Neuronal stem cell (in vitro differentiated cells): Measurements from ENCODE around the gene NCOA3.

Source experiments
- DNase-seq: peaks from one replicate; pipeline ENCODE4 v3.0.0-alpha.2; 2013; ENCODE audit warnings: low spot score
- H2AFZ ChIP-seq: one replicate; pipeline ENCODE4 v1.6.1; 2013; ENCODE audit warnings: mild to moderate bottlenecking, low read length, inconsistent platforms
- H2AK5ac ChIP-seq: 2 replicates; pipeline ENCODE4 v1.6.1; 2013; ENCODE audit warnings: low read depth, mild to moderate bottlenecking, inconsistent platforms, low read length, moderate library complexity, mixed read lengths
- H2BK120ac ChIP-seq: 2 replicates; pipeline ENCODE4 v1.6.1; 2013; ENCODE audit warnings: low read depth, mild to moderate bottlenecking, inconsistent platforms, low read length, moderate library complexity, mixed read lengths
- H2BK12ac ChIP-seq: one replicate; pipeline ENCODE4 v1.6.1; 2013; ENCODE audit warnings: low read length, inconsistent platforms
- H2BK15ac ChIP-seq: 2 replicates; pipeline ENCODE4 v1.6.1; 2013; ENCODE audit warnings: mild to moderate bottlenecking, low read length, inconsistent platforms, mixed read lengths
- H2BK5ac ChIP-seq: one replicate; pipeline ENCODE4 v1.6.1; 2013; ENCODE audit warnings: inconsistent platforms, mild to moderate bottlenecking, low read length, moderate library complexity
- H3K14ac ChIP-seq: one replicate; pipeline ENCODE4 v1.6.1; 2013; ENCODE audit warnings: low read length, inconsistent platforms
- H3K18ac ChIP-seq: 2 replicates; pipeline ENCODE4 v1.6.1; 2013; ENCODE audit warnings: low read length, inconsistent platforms
- H3K23ac ChIP-seq: 2 replicates; pipeline ENCODE4 v1.6.1; 2013; ENCODE audit warnings: low read depth, mild to moderate bottlenecking, mixed read lengths, low read length, inconsistent platforms; ENCODE audit not compliant: poor library complexity
- H3K27ac ChIP-seq: replicated peaks from 3 replicates; pipeline ENCODE4 v1.5.1; 2013; ENCODE audit warnings: low read length, inconsistent platforms
- H3K27me3 ChIP-seq, 3 experiments: 2 replicates each; pipeline ENCODE4 v1.6.1; 2013; ENCODE audit warnings: low read length in 3 of 3, mild to moderate bottlenecking in 2 of 3, inconsistent platforms in 1 of 3, low read depth in 1 of 3, mixed read lengths in 1 of 3, moderate library complexity in 1 of 3; ENCODE audit not compliant: control insufficient read depth in 3 of 3, insufficient read depth in 3 of 3
- H3K36me3 ChIP-seq, 2 donors: replicated peaks in 1 of 2; 2 replicates each; pipeline ENCODE4 v1.6.1; 2013; ENCODE audit warnings: low read length in 2 of 2; ENCODE audit not compliant: control insufficient read depth in 2 of 2, insufficient read depth in 2 of 2
- H3K4ac ChIP-seq: 2 replicates; pipeline ENCODE4 v1.6.1; 2013; ENCODE audit warnings: inconsistent platforms, mild to moderate bottlenecking, low read length, moderate library complexity
- H3K4me1 ChIP-seq, 2 donors: 1 replicate in 1 of 2; 2 replicates in 1 of 2; pipeline ENCODE4 v1.6.1; 2013; ENCODE audit warnings: low read length in 2 of 2, low read depth in 1 of 2; ENCODE audit not compliant: control insufficient read depth in 2 of 2, insufficient read depth in 1 of 2
- H3K4me2 ChIP-seq: one replicate; pipeline ENCODE4 v1.6.1; 2013; ENCODE audit warnings: mild to moderate bottlenecking, low read length, inconsistent platforms; ENCODE audit not compliant: insufficient read depth, poor library complexity, severe bottlenecking
- H3K4me3 ChIP-seq, 2 donors: 2 replicates each; pipeline ENCODE4 v1.5.1; 2013; ENCODE audit warnings: low read length in 2 of 2, mild to moderate bottlenecking in 2 of 2, inconsistent platforms in 1 of 2, moderate library complexity in 1 of 2
- H3K79me1 ChIP-seq: one replicate; pipeline ENCODE4 v1.6.1; 2013; ENCODE audit warnings: low read depth, mild to moderate bottlenecking, inconsistent platforms, low read length, moderate library complexity
- H3K9ac ChIP-seq: one replicate; pipeline ENCODE4 v1.6.1; 2013; ENCODE audit warnings: mild to moderate bottlenecking, low read depth, low read length, inconsistent platforms; ENCODE audit not compliant: poor library complexity
- H3K9me3 ChIP-seq, 2 donors: replicated peaks in 1 of 2; 2 replicates each; pipeline versions ENCODE3 to v1.6.1; 2013; ENCODE audit warnings: low read length in 2 of 2, mild to moderate bottlenecking in 2 of 2, inconsistent platforms in 1 of 2, low read depth in 1 of 2, mixed read lengths in 1 of 2, moderate library complexity in 1 of 2; ENCODE audit not compliant: control insufficient read depth in 2 of 2, insufficient read depth in 1 of 2
- H4K8ac ChIP-seq: one replicate; pipeline ENCODE4 v1.6.1; 2013; ENCODE audit warnings: low read depth, mild to moderate bottlenecking, inconsistent platforms, low read length, moderate library complexity
- H4K91ac ChIP-seq: one replicate; pipeline ENCODE4 v1.6.1; 2013; ENCODE audit warnings: low read length, low read depth, mild to moderate bottlenecking, inconsistent platforms; ENCODE audit not compliant: poor library complexity
- WGBS, 2 donors: extraction: QIAGEN DNeasy Blood & Tissue Kit; methylation state at CpG; one replicate each; pipeline ENCODE4 v1.1.7; 2013; ENCODE audit warnings: missing lambda C conversion rate in 2 of 2, mixed read lengths in 1 of 2; ENCODE audit not compliant: insufficient read length in 2 of 2, insufficient replicate concordance in 1 of 2; ENCODE audit errors: extremely low coverage in 2 of 2; 5-methylcytosine and 5-hydroxymethylcytosine counted together

The NCOA3 gene

DNA sequence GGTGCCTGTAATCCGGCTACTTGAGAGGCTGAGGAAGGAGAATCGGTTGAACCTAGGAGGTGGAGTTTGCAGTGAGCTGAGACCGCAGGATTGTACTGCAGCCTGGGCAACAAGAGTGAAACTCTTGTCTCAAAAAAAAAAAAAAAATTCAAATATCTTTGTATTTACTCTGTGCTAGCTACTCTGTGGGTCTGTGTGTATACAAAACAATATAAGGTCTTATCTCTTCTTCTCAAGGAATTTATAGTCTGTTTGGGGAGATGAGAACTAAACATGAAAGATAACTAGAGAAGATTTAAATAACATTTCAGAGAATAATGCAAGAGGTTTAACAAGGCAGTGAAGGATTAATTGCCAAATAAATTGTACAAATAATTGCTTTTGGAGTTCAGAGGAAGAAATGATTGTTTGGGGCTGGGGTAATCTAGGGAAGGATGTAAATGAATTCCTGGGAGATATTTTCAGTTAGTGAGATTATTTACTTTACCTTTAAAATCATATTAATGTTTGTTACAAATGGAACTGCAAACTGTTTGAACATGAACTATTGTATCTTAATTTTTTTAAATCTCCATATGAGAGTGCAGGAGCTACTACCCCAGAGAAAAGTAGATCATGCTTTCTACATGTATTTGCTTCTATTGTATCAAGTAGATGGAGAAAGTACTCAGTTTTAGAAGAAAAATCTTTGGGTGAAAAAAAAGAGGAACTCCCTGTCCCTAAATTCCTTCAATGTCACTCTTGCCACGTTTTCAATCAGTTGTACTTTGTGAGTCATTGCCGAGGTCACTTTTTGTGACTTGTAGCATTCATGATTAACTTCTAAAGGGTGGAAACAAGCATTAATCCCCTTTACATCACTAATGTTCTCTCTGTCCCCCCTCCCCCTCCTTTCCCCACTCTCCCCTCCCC is 39.0 kb downstream of the NCOA3 start:
- H2AK5ac ChIP-seq, result no peak overlapping the region
- H3K4me2 ChIP-seq, result no peak overlapping the region
- no peak overlapping the region for H3K14ac ChIP-seq
- no peaks in the 10 kb centered on the region for H3K27me3 ChIP-seq
- no peak overlapping the region for H3K23ac ChIP-seq
- no peak overlapping the region for H3K4me3 ChIP-seq
- WGBS, 2 donors, result no CpG with 5 or more reads among the region's 5 CpGs
- peaks cover 0 to 2% of the 10 kb centered on the region in 2 donors for H3K9me3 ChIP-seq
- no peak overlapping the region for H3K4ac ChIP-seq
- H2BK5ac ChIP-seq, result no peak overlapping the region
- H2BK15ac ChIP-seq, result no peak overlapping the region
- DNase-seq, result no peak
- no peak overlapping the region for H4K8ac ChIP-seq
- peaks cover 4 to 13% of the 10 kb centered on the region in 2 donors for H3K4me1 ChIP-seq
- no peak overlapping the region for H3K9ac ChIP-seq
- peaks cover 0 to 2% of the 10 kb centered on the region in 2 donors for H3K36me3 ChIP-seq
- H2BK12ac ChIP-seq, result no peak overlapping the region
- no peak overlapping the region for H3K18ac ChIP-seq
- H3K27ac ChIP-seq, result no peak overlapping the region
- no peak overlapping the region for H2BK120ac ChIP-seq
- no peak overlapping the region for H4K91ac ChIP-seq
- H3K79me1 ChIP-seq, result no peaks in the 10 kb centered on the region
- H2AFZ ChIP-seq, result no peak overlapping the region

DNA sequence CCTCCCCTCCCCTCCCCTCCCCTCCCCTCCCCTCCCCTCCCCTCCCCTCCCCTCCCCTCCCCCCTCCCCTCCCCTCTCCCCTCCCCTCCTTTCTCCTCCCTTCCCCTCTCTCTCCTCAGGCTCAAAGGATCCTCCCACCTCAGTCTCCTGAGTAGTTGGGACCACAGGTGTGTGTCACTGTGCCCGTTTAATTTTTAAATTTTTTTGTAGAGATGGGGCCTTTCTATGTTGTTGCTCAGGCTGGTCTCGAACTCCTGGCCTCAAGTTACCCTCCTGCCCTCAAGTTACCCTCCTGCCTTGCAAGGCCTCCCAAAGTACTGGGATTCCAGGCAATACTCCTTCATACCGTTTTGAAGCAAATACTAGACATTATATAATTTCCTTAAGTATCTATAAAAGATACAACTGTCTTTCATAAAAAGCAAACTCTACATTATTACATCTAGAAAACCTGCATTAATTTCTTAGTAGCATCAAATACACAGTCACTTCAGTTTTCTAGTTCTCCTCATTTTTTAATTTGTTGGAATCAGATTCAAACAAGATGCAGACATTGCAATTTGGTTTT is 39.8 kb downstream of the NCOA3 start:
- Histone ChIP-seq H3K27ac (no peak overlapping the region), H2AFZ (no peak overlapping the region), H3K27me3 (no peaks in the 10 kb centered on the region), H4K8ac (no peak overlapping the region), H3K36me3 (no peaks in the 10 kb centered on the region), H3K14ac (no peak overlapping the region), H3K18ac (no peak overlapping the region), H2BK5ac (no peak overlapping the region), H2BK15ac (no peak overlapping the region), H2AK5ac (no peak overlapping the region), H3K79me1 (no peaks in the 10 kb centered on the region), H3K4me2 (no peak overlapping the region), H3K23ac (no peak overlapping the region), H3K9me3 (no peaks in the 10 kb centered on the region), H3K4me3 (no peak overlapping the region), H2BK12ac (no peak overlapping the region), H2BK120ac (no peak overlapping the region), H3K9ac (no peak overlapping the region), H3K4me1 (peaks cover 4 to 13% of the 10 kb centered on the region in 2 donors), H3K4ac (no peak overlapping the region), H4K91ac (no peak overlapping the region)
- no peak for DNase-seq
- WGBS, 2 donors, result no CpG with 5 or more reads among the region's 3 CpGs

DNA sequence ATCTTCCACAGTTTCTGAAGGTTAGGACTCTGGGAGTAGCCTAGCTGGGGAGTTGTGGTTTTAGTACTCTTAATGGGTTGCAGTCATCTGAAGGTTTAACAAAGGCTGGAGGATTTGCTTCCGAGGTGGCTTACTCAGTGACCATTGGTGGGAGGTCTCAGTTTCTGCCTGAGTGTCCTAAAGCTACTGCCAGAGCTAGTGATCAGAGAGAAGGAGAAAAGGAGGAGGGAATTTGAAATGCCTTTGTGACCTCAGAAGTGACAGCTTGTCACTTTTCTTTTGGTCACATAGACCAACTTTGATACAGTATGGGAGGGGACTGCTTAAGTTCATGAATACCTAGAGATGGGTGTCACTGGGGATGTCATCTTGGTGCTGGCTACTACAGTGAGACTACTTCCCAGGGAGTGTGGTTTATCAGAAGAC is 41.3 kb downstream of the NCOA3 start:
- Histone ChIP-seq H3K9me3 (no peaks in the 10 kb centered on the region), H3K9ac (no peak overlapping the region), H2BK12ac (no peak overlapping the region), H3K18ac (no peak overlapping the region), H3K4me3 (no peak overlapping the region), H3K23ac (no peak overlapping the region), H2BK5ac (no peak overlapping the region), H2BK120ac (no peak overlapping the region), H2AK5ac (no peak overlapping the region), H3K36me3 (no peaks in the 10 kb centered on the region), H3K27ac (no peak overlapping the region), H3K4me2 (no peak overlapping the region), H3K4ac (no peak overlapping the region), H4K91ac (no peak overlapping the region), H2AFZ (no peak overlapping the region), H3K4me1 (peaks cover 4 to 13% of the 10 kb centered on the region in 2 donors), H3K79me1 (no peaks in the 10 kb centered on the region), H3K27me3 (no peaks in the 10 kb centered on the region), H3K14ac (no peak overlapping the region), H2BK15ac (no peak overlapping the region), H4K8ac (no peak overlapping the region)
- no peak for DNase-seq
- no CpG with 5 or more reads among the region's 1 CpG for WGBS, 2 donors

DNA sequence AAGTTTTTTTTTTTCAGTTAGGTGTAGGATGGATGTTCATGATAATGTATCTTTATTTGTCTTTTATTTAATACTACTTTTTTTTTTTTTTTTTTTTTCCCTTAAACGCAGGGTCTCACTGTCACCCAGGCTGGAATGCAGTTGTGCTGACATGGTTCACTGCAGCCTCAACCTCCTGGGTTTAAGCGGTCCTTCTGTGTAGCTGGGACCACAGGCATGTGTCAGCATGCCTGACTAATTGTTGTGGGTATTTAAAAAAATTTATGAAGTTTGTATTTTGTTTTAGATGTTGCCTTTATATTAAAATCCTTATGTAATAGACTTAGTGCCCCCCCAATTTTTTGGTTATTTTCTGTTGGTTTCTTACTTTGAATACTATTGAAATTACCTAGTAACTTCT is 42.6 kb downstream of the NCOA3 start:
- H3K4ac ChIP-seq, result no peak overlapping the region
- no peak overlapping the region for H3K4me2 ChIP-seq
- no peak overlapping the region for H3K14ac ChIP-seq
- no peak for DNase-seq
- H3K9ac ChIP-seq, result no peak overlapping the region
- H3K9me3 ChIP-seq, result no peaks in the 10 kb centered on the region
- H4K91ac ChIP-seq, result no peak overlapping the region
- WGBS, 2 donors, result no CpG with 5 or more reads among the region's 2 CpGs
- H4K8ac ChIP-seq, result no peak overlapping the region
- no peak overlapping the region for H2AK5ac ChIP-seq
- H3K27me3 ChIP-seq, result no peaks in the 10 kb centered on the region
- H2BK120ac ChIP-seq, result no peak overlapping the region
- H3K4me3 ChIP-seq, result no peak overlapping the region
- no peaks in the 10 kb centered on the region for H3K36me3 ChIP-seq
- H2AFZ ChIP-seq, result no peak overlapping the region
- no peak overlapping the region for H2BK5ac ChIP-seq
- peaks cover under 1% of the 10 kb centered on the region for H3K79me1 ChIP-seq
- no peak overlapping the region for H3K27ac ChIP-seq
- H3K23ac ChIP-seq, result no peak overlapping the region
- H2BK15ac ChIP-seq, result no peak overlapping the region
- peaks cover 4 to 13% of the 10 kb centered on the region in 2 donors for H3K4me1 ChIP-seq
- H2BK12ac ChIP-seq, result no peak overlapping the region
- H3K18ac ChIP-seq, result no peak overlapping the region
